Naive thymus-derived CD4-positive, alpha-beta T cell (primary cell): ENCODE data around the gene MC1R. TPM values are rescaled to one million over a fixed set of nuclear protein-coding genes. Genes with fewer than 3 reads are reported as not detected.

ENCODE experiments used
- ATAC-seq: fragments of 150-1000 bp; cut with Tn5 transposase; 2 replicates; pipeline ENCODE4 v1.10.0; 2021; ENCODE audit warnings: mild to moderate bottlenecking, moderate library complexity
- CTCF ChIA-PET: fragments of 350-600 bp; sonication (Branson Sonifier 250); formaldehyde crosslinking; loops from one replicate; lab custom pipeline; 2021; ENCODE audit warnings: antibody characterized with exemption; lab: Charles Lee
- POLR2A ChIA-PET: fragments of 350-600 bp; sonication (Branson Sonifier 250); formaldehyde crosslinking; loops from one replicate; lab custom pipeline; 2021; ENCODE audit warnings: antibody characterized with exemption, inconsistent platforms; lab: Charles Lee
- DNase-seq, 9 donors: peaks; one replicate each; pipeline versions ENCODE4 v3.0.0 to v3.0.0-alpha.2; 2020 to 2022; ENCODE audit warnings: mixed read lengths in 1 of 9
- H3K27ac ChIP-seq: one replicate; pipeline ENCODE4 v1.7.0; 2013; ENCODE audit warnings: mild to moderate bottlenecking, low read depth, low read length, moderate library complexity
- H3K27me3 ChIP-seq, 2 donors: one replicate each; pipeline ENCODE4 v1.7.0; 2013; ENCODE audit warnings: low read length in 2 of 2, mild to moderate bottlenecking in 2 of 2, moderate library complexity in 2 of 2; ENCODE audit not compliant: control insufficient read depth in 2 of 2, insufficient read depth in 2 of 2
- H3K36me3 ChIP-seq, 3 experiments: 1 replicate in 2 of 3; 2 replicates in 1 of 3; pipeline ENCODE4 v1.7.0; 2013; ENCODE audit warnings: low read length in 3 of 3, mild to moderate bottlenecking in 3 of 3, moderate library complexity in 1 of 3; ENCODE audit not compliant: insufficient read depth in 3 of 3, control insufficient read depth in 2 of 3
- H3K4me1 ChIP-seq, 2 donors: one replicate each; pipeline ENCODE4 v1.7.0; 2013; ENCODE audit warnings: low read length in 2 of 2, mild to moderate bottlenecking in 2 of 2, moderate library complexity in 1 of 2; ENCODE audit not compliant: control insufficient read depth in 2 of 2, insufficient read depth in 2 of 2
- H3K4me3 ChIP-seq: 2 replicates; pipeline ENCODE4 v1.7.0; 2013; ENCODE audit warnings: mild to moderate bottlenecking, low read length
- H3K9me3 ChIP-seq, 3 experiments: 1 replicate in 2 of 3; 2 replicates in 1 of 3; pipeline ENCODE4 v1.7.0; 2013; ENCODE audit warnings: low read length in 3 of 3; ENCODE audit not compliant: control insufficient read depth in 2 of 3
- H3K27ac Mint-ChIP-seq, 9 donors: one replicate each; pipeline ENCODE4 v1.8.0; 2020 to 2022; ENCODE audit warnings: mixed read lengths in 9 of 9, mild to moderate bottlenecking in 8 of 9, moderate library complexity in 5 of 9, inconsistent platforms in 2 of 9
- H3K27me3 Mint-ChIP-seq, 5 donors: one replicate each; pipeline ENCODE4 v1.8.0; 2021 to 2022; ENCODE audit warnings: mixed read lengths in 5 of 5, mild to moderate bottlenecking in 1 of 5
- H3K36me3 Mint-ChIP-seq, 5 donors: one replicate each; pipeline ENCODE4 v1.8.0; 2020 to 2022; ENCODE audit warnings: mixed read lengths in 5 of 5, mild to moderate bottlenecking in 3 of 5, inconsistent platforms in 1 of 5
- H3K4me1 Mint-ChIP-seq, 7 donors: one replicate each; pipeline ENCODE4 v1.8.0; 2020 to 2022; ENCODE audit warnings: mixed read lengths in 7 of 7, mild to moderate bottlenecking in 3 of 7, inconsistent platforms in 1 of 7
- H3K4me3 Mint-ChIP-seq, 10 donors: one replicate each; pipeline ENCODE4 v1.8.0; 2020 to 2022; ENCODE audit warnings: mild to moderate bottlenecking in 10 of 10, mixed read lengths in 10 of 10, moderate library complexity in 6 of 10, inconsistent platforms in 2 of 10
- H3K9me3 Mint-ChIP-seq, 11 donors: one replicate each; pipeline ENCODE4 v1.8.0; 2020 to 2022; ENCODE audit warnings: mixed read lengths in 11 of 11, mild to moderate bottlenecking in 4 of 11, inconsistent platforms in 1 of 11, moderate library complexity in 1 of 11
- intact Hi-C, 2 donors: fragments of 100-400 bp; cut with micrococcal nuclease; formaldehyde crosslinking; loops; one replicate each; pipeline ENCODE4 v1.15.1; 2023
- polyA plus RNA-seq, 2 donors: library from polyadenylated mRNA; unstranded; fragments of 300-500 nt; fragmentation: Illumina TruSeq; gene quantifications; one replicate each; pipeline ENCODE4 v1.2.3, GENCODE V29; 2021
- total RNA-seq, 6 experiments: library from RNA in 5 of 6; stranded (reverse) in 5 of 6; gene quantifications; 1 replicate in 5 of 6; 2 replicates in 1 of 6; pipeline ENCODE4 v1.2.3 and lab custom pipeline; 2021 to 2026

Gene MC1R
- total and polyA plus RNA-seq, 7 experiments from 2014 or later = 0.14 to 13.9 (median 10.5) TPM

- Mint-ChIP-seq H3K36me3 (no peaks in the 10 kb centered on the region), H3K9me3 (no peaks in the 10 kb centered on the region), H3K27ac (no peak overlapping the region), H3K4me1 (no peaks in the 10 kb centered on the region), H3K27me3 (peaks cover 0 to 5% (median 0%) of the 10 kb centered on the region in 5 donors), H3K4me3 (no peak overlapping the region)
- Histone ChIP-seq H3K27ac (no peak overlapping the region), H3K4me1 (no peaks in the 10 kb centered on the region), H3K27me3 (no peaks in the 10 kb centered on the region), H3K36me3 (no peaks in the 10 kb centered on the region), H3K9me3 (no peaks in the 10 kb centered on the region), H3K4me3 (no peak overlapping the region)
- ATAC-seq (no peak), DNase-seq (no peak)
- CTCF ChIA-PET = no interaction called here
- intact Hi-C loops = no loop called here
- POLR2A ChIA-PET = no interaction called here
These were observed 17.4 kb downstream of the MC1R start for GRCh38 chr16:89936034-89936433.

GRCh38 chr16:89936508-89936907, 17.8 kb downstream of the MC1R start:
- ChIA-PET CTCF (no interaction called here), POLR2A (no interaction called here)
- H3K27ac ChIP-seq = no peak overlapping the region
- Mint-ChIP-seq H3K27ac (no peak overlapping the region), H3K9me3 (no peaks in the 10 kb centered on the region), H3K27me3 (peaks cover 0 to under 1% (median 0%) of the 10 kb centered on the region in 5 donors), H3K4me3 (no peak overlapping the region), H3K4me1 (no peaks in the 10 kb centered on the region), H3K36me3 (no peaks in the 10 kb centered on the region)
- H3K9me3 ChIP-seq = no peaks in the 10 kb centered on the region
- ATAC-seq (no peak), DNase-seq (no peak)
- H3K4me3 ChIP-seq = no peak overlapping the region
- H3K36me3 ChIP-seq = no peaks in the 10 kb centered on the region
- intact Hi-C loops = no loop called here
- no peaks in the 10 kb centered on the region for H3K27me3 ChIP-seq
- no peaks in the 10 kb centered on the region for H3K4me1 ChIP-seq

GRCh38 chr16:89936981-89937380, 18.3 kb downstream of the MC1R start:
- Histone ChIP-seq H3K4me1 (no peaks in the 10 kb centered on the region), H3K9me3 (no peaks in the 10 kb centered on the region), H3K4me3 (no peak overlapping the region), H3K36me3 (no peaks in the 10 kb centered on the region), H3K27me3 (no peaks in the 10 kb centered on the region), H3K27ac (no peak overlapping the region)
- intact Hi-C loops = no loop called here
- H3K4me3 Mint-ChIP-seq = no peak overlapping the region
- ChIA-PET POLR2A (no interaction called here), CTCF (no interaction called here)
- DNase-seq = no peak
- H3K4me1 Mint-ChIP-seq = no peaks in the 10 kb centered on the region
- H3K9me3 Mint-ChIP-seq = no peaks in the 10 kb centered on the region
- ATAC-seq = no peak
- no peaks in the 10 kb centered on the region for H3K27me3 Mint-ChIP-seq
- no peak overlapping the region for H3K27ac Mint-ChIP-seq
- no peaks in the 10 kb centered on the region for H3K36me3 Mint-ChIP-seq

- POLR2A ChIA-PET = no interaction called here
These were observed 19.7 kb downstream of the MC1R start for GRCh38 chr16:89938175-89938885.

GRCh38 chr16:89944773-89945172, 26.1 kb downstream of the MC1R start:
- no peaks in the 10 kb centered on the region for H3K27me3 ChIP-seq
- Mint-ChIP-seq H3K36me3 (no peaks in the 10 kb centered on the region), H3K27ac (no peak overlapping the region), H3K27me3 (peaks cover 15 to 46% (median 17%) of the 10 kb centered on the region in 5 donors), H3K4me1 (peaks cover 2 to 11% (median 3%) of the 10 kb centered on the region in 7 donors), H3K9me3 (no peaks in the 10 kb centered on the region), H3K4me3 (no peak overlapping the region)
- no peaks in the 10 kb centered on the region for H3K9me3 ChIP-seq
- H3K36me3 ChIP-seq = no peaks in the 10 kb centered on the region
- no peak overlapping the region for H3K4me3 ChIP-seq
- DNase-seq (no peak), ATAC-seq (no peak)
- ChIA-PET CTCF (no interaction called here), POLR2A (no interaction called here)
- H3K4me1 ChIP-seq = peaks cover 10 to 11% of the 10 kb centered on the region in 2 donors
- intact Hi-C loops = loop anchor here in 1 of 2 donors (5.0 kb wide), 1 partner anchor 78 kb away; no protein-coding TSS in a partner anchor
- no peak overlapping the region for H3K27ac ChIP-seq

More at GRCh38 chr16:89938175-89938885, 19.7 kb downstream of the MC1R start:
- no peaks in the 10 kb centered on the region for H3K9me3 ChIP-seq
- no peak overlapping the region for H3K4me3 ChIP-seq
- H3K4me1 ChIP-seq = no peaks in the 10 kb centered on the region
- H3K4me1 Mint-ChIP-seq = no peaks in the 10 kb centered on the region
- H3K27ac Mint-ChIP-seq = no peak overlapping the region
- no peak overlapping the region for H3K27ac ChIP-seq
- ATAC-seq = no peak
- CTCF ChIA-PET = no interaction called here
- H3K9me3 Mint-ChIP-seq = no peaks in the 10 kb centered on the region
- no peaks in the 10 kb centered on the region for H3K27me3 ChIP-seq
- no peak for DNase-seq
- no peak overlapping the region for H3K4me3 Mint-ChIP-seq
- H3K27me3 Mint-ChIP-seq = peaks cover 0 to 3% (median 0%) of the 10 kb centered on the region in 5 donors
- H3K36me3 ChIP-seq = no peaks in the 10 kb centered on the region
- no peaks in the 10 kb centered on the region for H3K36me3 Mint-ChIP-seq
- intact Hi-C loops = no loop called here

- ChIA-PET POLR2A (no interaction called here), CTCF (no interaction called here)
- DNase-seq = no peak
These were observed 27.0 kb downstream of the MC1R start for GRCh38 chr16:89945654-89946053.

GRCh38 chr16:89946515-89946914, 27.9 kb downstream of the MC1R start:
- no peak for ATAC-seq
- Histone ChIP-seq H3K4me1 (peaks cover 10 to 11% of the 10 kb centered on the region in 2 donors), H3K36me3 (no peaks in the 10 kb centered on the region), H3K27me3 (no peaks in the 10 kb centered on the region), H3K4me3 (no peak overlapping the region), H3K27ac (no peak overlapping the region), H3K9me3 (no peaks in the 10 kb centered on the region)
- H3K9me3 Mint-ChIP-seq = no peaks in the 10 kb centered on the region
- H3K27ac Mint-ChIP-seq = no peak overlapping the region
- no peak for DNase-seq
- H3K36me3 Mint-ChIP-seq = no peaks in the 10 kb centered on the region
- H3K27me3 Mint-ChIP-seq = peaks cover 15 to 53% (median 17%) of the 10 kb centered on the region in 5 donors
- ChIA-PET POLR2A (no interaction called here), CTCF (interaction anchor here (0.6 kb wide), 1 partner anchor 109 kb away, joined by 3 read pairs; no protein-coding TSS in a partner anchor)
- peak overlapping the region in 4 of 10 donors; percentile 25 to 69 (median 44) for H3K4me3 Mint-ChIP-seq
- peaks cover 7 to 17% (median 9%) of the 10 kb centered on the region in 7 donors for H3K4me1 Mint-ChIP-seq
- intact Hi-C loops = loop anchor here in 1 of 2 donors (5.0 kb wide), 1 partner anchor 76 kb away; no protein-coding TSS in a partner anchor

More at GRCh38 chr16:89945654-89946053, 27.0 kb downstream of the MC1R start:
- no peak overlapping the region for H3K4me3 Mint-ChIP-seq
- no peak for ATAC-seq
- peaks cover 15 to 53% (median 17%) of the 10 kb centered on the region in 5 donors for H3K27me3 Mint-ChIP-seq
- H3K9me3 Mint-ChIP-seq = no peaks in the 10 kb centered on the region
- intact Hi-C loops = loop anchor here in 1 of 2 donors (5.0 kb wide), 1 partner anchor 77 kb away; no protein-coding TSS in a partner anchor
- H3K9me3 ChIP-seq = no peaks in the 10 kb centered on the region
- H3K4me1 ChIP-seq = peaks cover 10 to 11% of the 10 kb centered on the region in 2 donors
- no peaks in the 10 kb centered on the region for H3K36me3 ChIP-seq
- no peaks in the 10 kb centered on the region for H3K36me3 Mint-ChIP-seq
- H3K4me3 ChIP-seq = no peak overlapping the region
- H3K27ac Mint-ChIP-seq = no peak overlapping the region
- no peaks in the 10 kb centered on the region for H3K27me3 ChIP-seq
- peaks cover 7 to 17% (median 9%) of the 10 kb centered on the region in 7 donors for H3K4me1 Mint-ChIP-seq
- H3K27ac ChIP-seq = no peak overlapping the region
